MM.1S (cell line): ENCODE results near the gene TMEM175.

ENCODE experiments used
- DNase-seq: peaks from one replicate; pipeline ENCODE4 v3.0.0-alpha.2; 2015
- H2AFZ ChIP-seq: fragments of 300-600 bp; sonication (generic); 2 replicates; pipeline ENCODE4 v1.6.0; 2016; ENCODE audit warnings: antibody characterized with exemption, low read length
- H3F3A ChIP-seq: fragments of 300-600 bp; sonication (generic); 2 replicates; pipeline ENCODE4 v1.6.1; 2016; ENCODE audit warnings: mild to moderate bottlenecking, antibody characterized with exemption, low read length, moderate library complexity, mixed read lengths; ENCODE audit not compliant: insufficient read depth
- H3K27ac ChIP-seq: fragments of 300-600 bp; sonication (generic); 2 replicates; pipeline ENCODE4 v1.5.1; 2016; ENCODE audit warnings: mild to moderate bottlenecking, low read length
- H3K27me3 ChIP-seq: fragments of 300-600 bp; sonication (generic); replicated peaks from 2 replicates; pipeline ENCODE4 v1.6.0; 2016; ENCODE audit warnings: low read length; ENCODE audit not compliant: insufficient read depth
- H3K36me3 ChIP-seq: fragments of 300-600 bp; sonication (generic); replicated peaks from 2 replicates; pipeline ENCODE4 v1.6.1; 2016; ENCODE audit warnings: mild to moderate bottlenecking, low read length, mixed read lengths; ENCODE audit not compliant: insufficient read depth
- H3K4me1 ChIP-seq: fragments of 300-600 bp; sonication (generic); 2 replicates; pipeline ENCODE4 v1.6.1; 2016; ENCODE audit warnings: low read length, mixed read lengths
- H3K4me2 ChIP-seq: fragments of 300-600 bp; sonication (generic); 2 replicates; pipeline ENCODE4 v1.6.0; 2016; ENCODE audit warnings: low read depth, low read length
- H3K4me3 ChIP-seq: fragments of 300-600 bp; sonication (generic); 2 replicates; pipeline ENCODE4 v1.5.1; 2016; ENCODE audit warnings: low read length, mixed read lengths
- H3K79me2 ChIP-seq: fragments of 300-600 bp; sonication (generic); 2 replicates; pipeline ENCODE4 v1.6.1; 2016; ENCODE audit warnings: mixed run types, low read length, mixed read lengths
- H3K9ac ChIP-seq: fragments of 300-600 bp; sonication (generic); 2 replicates; pipeline ENCODE4 v1.6.1; 2016; ENCODE audit warnings: low read length, mixed read lengths
- H3K9me2 ChIP-seq: fragments of 300-600 bp; sonication (generic); replicated peaks from 2 replicates; pipeline ENCODE4 v1.6.1; 2016; ENCODE audit warnings: mild to moderate bottlenecking, low read length, mixed read lengths; ENCODE audit not compliant: insufficient read depth
- H3K9me3 ChIP-seq: fragments of 300-600 bp; sonication (generic); replicated peaks from 2 replicates; pipeline ENCODE4 v1.6.1; 2016; ENCODE audit warnings: mild to moderate bottlenecking, low read length, mixed read lengths; ENCODE audit not compliant: insufficient read depth
- H4K20me1 ChIP-seq: fragments of 300-600 bp; sonication (generic); 2 replicates; pipeline ENCODE4 v1.6.1; 2016; ENCODE audit warnings: mild to moderate bottlenecking, low read length, moderate library complexity, mixed read lengths; ENCODE audit not compliant: insufficient read depth
- EZH2 ChIP-seq: fragments of 300-600 bp; sonication (generic); optimal IDR thresholded peaks from 2 replicates; pipeline ENCODE3; 2017; ENCODE audit warnings: low read depth, mild to moderate bottlenecking, antibody characterized with exemption, low read length, mixed read lengths
- EZH2phosphoT487 ChIP-seq: fragments of 300-600 bp; sonication (generic); IDR thresholded peaks from 2 replicates; pipeline ENCODE4 v1.6.1; 2018; ENCODE audit warnings: antibody characterized with exemption, low read length
- TF ChIP-seq, protein P1 (sequence below): fragments of 300-600 bp; sonication (generic); IDR thresholded peaks from 2 replicates; pipeline ENCODE4 v1.5.1; 2016; ENCODE audit warnings: antibody characterized with exemption, low read length, mixed read lengths

The TMEM175 gene

GRCh38 chr4:970046-970745 is 37.9 kb downstream of the TMEM175 start:
- H3K9ac ChIP-seq, result no peak overlapping the region
- no peak overlapping the region for H2AFZ ChIP-seq
- no peaks in the 10 kb centered on the region for H4K20me1 ChIP-seq

GRCh38 chr4:970854-971520 is 38.7 kb downstream of the TMEM175 start:
- Histone ChIP-seq H3K9me3 (no peaks in the 10 kb centered on the region), H3K9me2 (no peaks in the 10 kb centered on the region), H3K4me2 (no peak overlapping the region), H3F3A (no peaks in the 10 kb centered on the region), H3K4me1 (no peaks in the 10 kb centered on the region), H4K20me1 (no peaks in the 10 kb centered on the region), H3K36me3 (no peaks in the 10 kb centered on the region), H3K9ac (no peak overlapping the region), H3K27ac (no peak overlapping the region), H3K79me2 (no peaks in the 10 kb centered on the region), H3K4me3 (no peak overlapping the region), H3K27me3 (no peaks in the 10 kb centered on the region), H2AFZ (no peak overlapping the region)
- no peak for TF ChIP-seq EZH2
- TF ChIP-seq, protein P1, sequence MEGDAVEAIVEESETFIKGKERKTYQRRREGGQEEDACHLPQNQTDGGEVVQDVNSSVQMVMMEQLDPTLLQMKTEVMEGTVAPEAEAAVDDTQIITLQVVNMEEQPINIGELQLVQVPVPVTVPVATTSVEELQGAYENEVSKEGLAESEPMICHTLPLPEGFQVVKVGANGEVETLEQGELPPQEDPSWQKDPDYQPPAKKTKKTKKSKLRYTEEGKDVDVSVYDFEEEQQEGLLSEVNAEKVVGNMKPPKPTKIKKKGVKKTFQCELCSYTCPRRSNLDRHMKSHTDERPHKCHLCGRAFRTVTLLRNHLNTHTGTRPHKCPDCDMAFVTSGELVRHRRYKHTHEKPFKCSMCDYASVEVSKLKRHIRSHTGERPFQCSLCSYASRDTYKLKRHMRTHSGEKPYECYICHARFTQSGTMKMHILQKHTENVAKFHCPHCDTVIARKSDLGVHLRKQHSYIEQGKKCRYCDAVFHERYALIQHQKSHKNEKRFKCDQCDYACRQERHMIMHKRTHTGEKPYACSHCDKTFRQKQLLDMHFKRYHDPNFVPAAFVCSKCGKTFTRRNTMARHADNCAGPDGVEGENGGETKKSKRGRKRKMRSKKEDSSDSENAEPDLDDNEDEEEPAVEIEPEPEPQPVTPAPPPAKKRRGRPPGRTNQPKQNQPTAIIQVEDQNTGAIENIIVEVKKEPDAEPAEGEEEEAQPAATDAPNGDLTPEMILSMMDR, result no peak
- TF ChIP-seq EZH2phosphoT487, result no peak
- no peak for DNase-seq

More at GRCh38 chr4:970046-970745, 37.9 kb downstream of the TMEM175 start:
- Histone ChIP-seq H3K27ac (no peak overlapping the region), H3K27me3 (no peaks in the 10 kb centered on the region), H3K36me3 (no peaks in the 10 kb centered on the region), H3K4me2 (no peak overlapping the region), H3K9me3 (no peaks in the 10 kb centered on the region), H3K9me2 (no peaks in the 10 kb centered on the region), H3K79me2 (no peaks in the 10 kb centered on the region), H3K4me1 (no peaks in the 10 kb centered on the region), H3K4me3 (no peak overlapping the region), H3F3A (no peaks in the 10 kb centered on the region)
- no peak for DNase-seq
- TF ChIP-seq EZH2phosphoT487 (no peak), EZH2 (no peak)
- TF ChIP-seq, protein P1, result no peak

DNA sequence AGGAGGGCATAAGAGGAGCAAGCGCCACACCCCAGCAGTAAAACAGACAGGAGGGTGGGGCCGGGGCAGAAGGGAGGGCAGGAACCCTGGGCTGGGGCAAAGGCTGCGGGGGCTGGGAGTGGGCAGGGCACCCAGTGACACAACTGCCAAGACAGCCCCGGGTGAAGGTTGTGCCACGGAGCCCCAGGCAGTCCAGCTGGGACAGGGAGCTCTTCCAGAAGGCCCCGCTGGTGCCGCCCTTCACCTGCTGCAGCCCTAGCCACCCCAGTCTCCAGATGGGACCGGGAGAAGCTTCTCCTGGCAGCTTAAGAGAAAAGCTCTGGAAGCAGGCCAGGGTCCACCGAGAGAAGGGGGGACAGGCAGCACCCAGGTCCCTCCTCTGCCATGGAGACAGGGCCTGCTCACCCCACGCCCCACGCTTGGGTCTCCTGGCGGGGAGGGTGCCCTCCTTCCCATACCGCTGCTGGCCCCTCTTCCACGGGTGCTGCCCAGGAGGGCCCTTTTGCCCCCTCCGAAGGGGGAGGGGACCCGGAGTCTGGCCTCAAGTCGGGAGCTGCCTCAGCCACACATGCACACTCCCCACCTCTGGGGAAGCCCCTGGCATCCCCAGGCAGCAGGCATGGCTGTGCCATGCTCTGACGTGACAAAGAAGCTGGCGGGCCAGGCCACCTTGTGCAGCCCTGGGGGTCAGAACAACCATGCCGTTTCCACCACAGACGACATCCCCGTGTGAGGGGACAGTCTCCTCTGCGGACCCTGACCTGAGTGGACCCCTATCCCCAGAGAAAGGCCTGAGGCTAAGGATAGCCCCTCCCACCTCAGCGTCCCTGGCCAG is 39.6 kb downstream of the TMEM175 start:
- Histone ChIP-seq H3K9me3 (no peaks in the 10 kb centered on the region), H3F3A (no peaks in the 10 kb centered on the region), H3K27me3 (no peaks in the 10 kb centered on the region), H3K9me2 (no peaks in the 10 kb centered on the region), H3K9ac (no peak overlapping the region), H4K20me1 (no peaks in the 10 kb centered on the region), H3K36me3 (no peaks in the 10 kb centered on the region), H3K4me2 (no peak overlapping the region), H3K4me1 (no peaks in the 10 kb centered on the region), H3K79me2 (no peaks in the 10 kb centered on the region), H3K27ac (no peak overlapping the region), H2AFZ (no peak overlapping the region), H3K4me3 (no peak overlapping the region)
- TF ChIP-seq EZH2phosphoT487, result no peak
- TF ChIP-seq, protein P1, result no peak
- TF ChIP-seq EZH2, result no peak
- DNase-seq, result no peak
